ENCODE data around the gene C2CD5. TPM values are rescaled to one million over a fixed set of nuclear protein-coding genes. Genes with fewer than 3 reads are reported as not detected.

The C2CD5 gene
- total RNA-seq, 1 experiment from 2014 or later, result 21.4 TPM

- Mint-ChIP-seq H3K27ac (ENCODE audit: low read depth, unreplicated experiment) (peak overlapping the region; percentile 12), H3K9me3 (ENCODE audit: unreplicated experiment) (no peaks in the 10 kb centered on the region), H3K36me3 (ENCODE audit: insufficient read depth, unreplicated experiment) (peaks cover 22% of the 10 kb centered on the region), H3K27me3 (ENCODE audit: insufficient read depth, unreplicated experiment) (no peaks in the 10 kb centered on the region), H3K4me3 (ENCODE audit: unreplicated experiment) (no peak overlapping the region), H3K4me1 (ENCODE audit: insufficient read depth, unreplicated experiment) (peaks cover 11% of the 10 kb centered on the region)
- CTCF ChIA-PET, result interaction anchor here (0.8 kb wide), 1 partner anchor 105 kb away, joined by 3 read pairs; no protein-coding TSS in a partner anchor
- POLR2A ChIA-PET, result interaction anchor here (0.6 to 1.6 kb wide), 3 partner anchors 11 to 141 kb away, joined by 3 read pairs; no protein-coding TSS in a partner anchor
- no peak for TF ChIP-seq CTCF (IDR thresholded peaks at IDR 0.05; ENCODE audit: unreplicated experiment)
- intact Hi-C loops (cut with micrococcal nuclease), result loop anchor here (5.0 kb wide), 1 partner anchor 102 kb away; the partner anchor contains the start of gene ETNK1
- no peak for DNase-seq (ENCODE audit: unreplicated experiment)
- no TSS peak for BruUV-seq (replicated peaks)
Observed at GRCh38 chr12:22525426-22525825, 18.9 kb downstream of the C2CD5 start.

- ChIA-PET CTCF (interaction anchor here (0.7 to 1.6 kb wide), 4 partner anchors 10 to 113 kb away, joined by 3 to 8 read pairs (median 4); no protein-coding TSS in a partner anchor), POLR2A (interaction anchor here (0.7 to 2.8 kb wide), 7 partner anchors 8 to 459 kb away, joined by 3 to 17 read pairs (median 3); partner anchors contain the start of genes C2CD5 and ETNK1)
- BruUV-seq (replicated peaks), result no TSS peak
- no peaks in the 10 kb centered on the region for H3K9me3 Mint-ChIP-seq (ENCODE audit: unreplicated experiment)
- H3K4me3 Mint-ChIP-seq (ENCODE audit: unreplicated experiment), result no peak overlapping the region
- H3K27me3 Mint-ChIP-seq (ENCODE audit: insufficient read depth, unreplicated experiment), result no peaks in the 10 kb centered on the region
- TF ChIP-seq CTCF (IDR thresholded peaks at IDR 0.05; ENCODE audit: unreplicated experiment), result no peak
- H3K27ac Mint-ChIP-seq (ENCODE audit: low read depth, unreplicated experiment), result peak overlapping the region; percentile 55
- DNase-seq (ENCODE audit: unreplicated experiment), result peak; percentile 15
- peaks cover 19% of the 10 kb centered on the region for H3K4me1 Mint-ChIP-seq (ENCODE audit: insufficient read depth, unreplicated experiment)
- intact Hi-C loops (cut with micrococcal nuclease), result no loop called here
- peaks cover 16% of the 10 kb centered on the region for H3K36me3 Mint-ChIP-seq (ENCODE audit: insufficient read depth, unreplicated experiment)
Observed at GRCh38 chr12:22518998-22519397, 25.3 kb downstream of the C2CD5 start.

GRCh38 chr12:22518060-22518719 lies 26.2 kb downstream of the C2CD5 start:
- no TSS peak for BruUV-seq (replicated peaks)

More at GRCh38 chr12:22518060-22518719, 26.2 kb downstream of the C2CD5 start:
- no peak for TF ChIP-seq CTCF (IDR thresholded peaks at IDR 0.05; ENCODE audit: unreplicated experiment)
- ChIA-PET POLR2A (interaction anchor here (0.7 to 2.8 kb wide), 8 partner anchors 8 to 458 kb away, joined by 3 to 17 read pairs (median 3); partner anchors contain the start of genes C2CD5 and ETNK1), CTCF (interaction anchor here (1.2 to 1.6 kb wide), 3 partner anchors 10 to 101 kb away, joined by 3 to 8 read pairs (median 4); no protein-coding TSS in a partner anchor)
- H3K36me3 Mint-ChIP-seq (ENCODE audit: insufficient read depth, unreplicated experiment), result peaks cover 11% of the 10 kb centered on the region
- intact Hi-C loops (cut with micrococcal nuclease), result no loop called here
- H3K27me3 Mint-ChIP-seq (ENCODE audit: insufficient read depth, unreplicated experiment), result no peaks in the 10 kb centered on the region
- peak overlapping the region; percentile 55 for H3K27ac Mint-ChIP-seq (ENCODE audit: low read depth, unreplicated experiment)
- no peaks in the 10 kb centered on the region for H3K9me3 Mint-ChIP-seq (ENCODE audit: unreplicated experiment)
- no peak overlapping the region for H3K4me3 Mint-ChIP-seq (ENCODE audit: unreplicated experiment)
- peak; percentile 95 for DNase-seq (ENCODE audit: unreplicated experiment)
- H3K4me1 Mint-ChIP-seq (ENCODE audit: insufficient read depth, unreplicated experiment), result peaks cover 17% of the 10 kb centered on the region

Data from MCF 10A (cell line).